Measurements from ENCODE around the gene CATSPERE.
"Not testable (repeated sequence)": the region's sequence is repeated elsewhere in the genome, so short reads cannot be mapped to it uniquely, and the experiment has no call there.

The CATSPERE gene

GRCh38 chr1:244448279-244449036, 12.6 kb upstream of the CATSPERE start:
- no peak for DNase-seq

- DNase-seq = no peak
Measured at GRCh38 chr1:244449936-244450508, 11.1 kb upstream of the CATSPERE start.

GRCh38 chr1:244450597-244451538, 10.2 kb upstream of the CATSPERE start:
- DNase-seq = peak; percentile 13

GRCh38 chr1:244451539-244451950, 9.5 kb upstream of the CATSPERE start, which contains the start of gene ADSS2:
TSS of gene ADSS2 (minus strand) at chr1:244451909. CDS start at chr1:244451817, 92 bp downstream.
- DNase-seq = no peak

GRCh38 chr1:244451951-244452795, 8.9 kb upstream of the CATSPERE start:
- DNase-seq = peak; percentile 99

- no peak for DNase-seq
Measured at GRCh38 chr1:244454412-244454811, 6.7 kb upstream of the CATSPERE start.

GRCh38 chr1:244456586-244456985, 4.5 kb upstream of the CATSPERE start:
- no peak for DNase-seq

GRCh38 chr1:244458781-244459180, 2.3 kb upstream of the CATSPERE start:
- DNase-seq = no peak

- DNase-seq = no peak
Measured at GRCh38 chr1:244460197-244460596, 876 bp upstream of the CATSPERE start.

GRCh38 chr1:244466724-244467123, 5.7 kb downstream of the CATSPERE start:
- no peak for DNase-seq

- no peak for DNase-seq
Measured at GRCh38 chr1:244473059-244473605, 12.1 kb downstream of the CATSPERE start.

GRCh38 chr1:244484971-244485370, 23.9 kb downstream of the CATSPERE start:
- DNase-seq = not testable (repeated sequence)

GRCh38 chr1:244494653-244495052, 33.6 kb downstream of the CATSPERE start:
- no peak for DNase-seq

GRCh38 chr1:244496186-244496585, 35.1 kb downstream of the CATSPERE start:
- DNase-seq = no peak

GRCh38 chr1:244497805-244498204, 36.7 kb downstream of the CATSPERE start:
- no peak for DNase-seq

GRCh38 chr1:244499484-244499883, 38.4 kb downstream of the CATSPERE start:
- DNase-seq = not testable (repeated sequence)

- DNase-seq = not testable (repeated sequence)
Measured at GRCh38 chr1:244500515-244500914, 39.4 kb downstream of the CATSPERE start.

GRCh38 chr1:244502630-244503029, 41.6 kb downstream of the CATSPERE start:
- DNase-seq = no peak

- DNase-seq = no peak
Measured at GRCh38 chr1:244513493-244513892, 52.4 kb downstream of the CATSPERE start.

GRCh38 chr1:244515680-244516079, 54.6 kb downstream of the CATSPERE start:
- no peak for DNase-seq

- no peak for DNase-seq
Measured at GRCh38 chr1:244536316-244536715, 75.2 kb downstream of the CATSPERE start.

GRCh38 chr1:244545511-244545910, 84.4 kb downstream of the CATSPERE start:
- no peak for DNase-seq
